Stimulated activated CD8-positive, alpha-beta memory T cell treated with anti-CD3 and anti-CD28 coated beads, Interleukin-2, amount 100 ng/mL, for 48 hours (primary cell): ENCODE measurements around the gene DLG2.

ENCODE experiments used
- DNase-seq, 2 donors: peaks; one replicate each; pipeline ENCODE4 v3.0.0-alpha.2; 2020; ENCODE audit warnings: low read depth in 2 of 2

DLG2 gene

GRCh38 chr11:84909740-84910139, 717.4 kb downstream of the DLG2 start:
- DNase-seq, result no peak

GRCh38 chr11:84906995-84907394, 720.1 kb downstream of the DLG2 start:
- no peak for DNase-seq

- no peak for DNase-seq
Observed at GRCh38 chr11:84905411-84905810, 721.7 kb downstream of the DLG2 start.

- DNase-seq, result no peak
Observed at GRCh38 chr11:84902445-84902844, 724.7 kb downstream of the DLG2 start.

- DNase-seq, result no peak
Observed at GRCh38 chr11:84901991-84902390, 725.2 kb downstream of the DLG2 start.

- DNase-seq, result no peak
Observed at GRCh38 chr11:84899740-84900139, 727.4 kb downstream of the DLG2 start.

GRCh38 chr11:84899134-84899533, 728.0 kb downstream of the DLG2 start:
- DNase-seq, result no peak

- no peak for DNase-seq
Observed at GRCh38 chr11:84894666-84895065, 732.5 kb downstream of the DLG2 start.

- no peak for DNase-seq
Observed at GRCh38 chr11:84890676-84891075, 736.5 kb downstream of the DLG2 start.

GRCh38 chr11:84889556-84889955, 737.6 kb downstream of the DLG2 start:
- no peak for DNase-seq

GRCh38 chr11:84887055-84887629, 740.0 kb downstream of the DLG2 start:
- no peak for DNase-seq

- DNase-seq, result no peak
Observed at GRCh38 chr11:84886344-84886743, 740.8 kb downstream of the DLG2 start.

- no peak for DNase-seq
Observed at GRCh38 chr11:84884836-84885235, 742.3 kb downstream of the DLG2 start.

GRCh38 chr11:84882056-84882455, 745.1 kb downstream of the DLG2 start:
- DNase-seq, result no peak

GRCh38 chr11:84871116-84871515, 756.0 kb downstream of the DLG2 start:
- DNase-seq, result no peak

- no peak for DNase-seq
Observed at GRCh38 chr11:84870486-84870885, 756.7 kb downstream of the DLG2 start.

- DNase-seq, result no peak
Observed at GRCh38 chr11:84866922-84867321, 760.2 kb downstream of the DLG2 start.

- DNase-seq, result no peak
Observed at GRCh38 chr11:84865791-84866535, 761.2 kb downstream of the DLG2 start.

GRCh38 chr11:84865257-84865656, 761.9 kb downstream of the DLG2 start:
- DNase-seq, result no peak

GRCh38 chr11:84857746-84858145, 769.4 kb downstream of the DLG2 start:
- DNase-seq, result no peak

GRCh38 chr11:84855508-84856245, 771.5 kb downstream of the DLG2 start:
- no peak for DNase-seq

GRCh38 chr11:84854498-84854880, 772.7 kb downstream of the DLG2 start:
- DNase-seq, result no peak
